Liver (tissue), 3 donors: ENCODE measurements around the gene IL17REL.

ENCODE experiments used
- ATF3 ChIP-seq: IDR thresholded peaks from 2 replicates; pipeline ENCODE4 v1.6.1; 2016; ENCODE audit warnings: antibody characterized with exemption
- CTCF ChIP-seq: fragments of 150-350 bp; IDR thresholded peaks from 2 replicates; pipeline ENCODE4 v1.5.1; 2017; ENCODE audit warnings: improper control_type of control experiment, low read depth, low read length; ENCODE audit not compliant: missing input control
- FOXA1 ChIP-seq: IDR thresholded peaks from 2 replicates; pipeline ENCODE4 v1.6.1; 2016; ENCODE audit warnings: antibody characterized with exemption
- GABPA ChIP-seq, 2 donors: IDR thresholded peaks in 1 of 2; conservative IDR thresholded peaks in 1 of 2; 2 replicates each; pipeline ENCODE4 v1.6.1; 2016; ENCODE audit warnings: antibody characterized with exemption in 2 of 2, mild to moderate bottlenecking in 1 of 2, moderate library complexity in 1 of 2
- JUND ChIP-seq, 2 donors: IDR thresholded peaks; 2 replicates each; pipeline ENCODE4 v1.6.1; 2016; ENCODE audit warnings: antibody characterized with exemption in 2 of 2
- RAD21 ChIP-seq, 2 donors: IDR thresholded peaks; 2 replicates each; pipeline ENCODE4 v1.6.1; 2016; ENCODE audit warnings: antibody characterized with exemption in 2 of 2, mild to moderate bottlenecking in 2 of 2
- SP1 ChIP-seq: IDR thresholded peaks from 2 replicates; pipeline ENCODE4 v1.6.1; 2018; ENCODE audit warnings: antibody characterized with exemption, mild to moderate bottlenecking
- ZBTB33 ChIP-seq: IDR thresholded peaks from 2 replicates; pipeline ENCODE4 v1.6.1; 2016; ENCODE audit warnings: antibody characterized with exemption
- TF ChIP-seq, protein P1 (sequence below): IDR thresholded peaks from 2 replicates; pipeline ENCODE4 v1.6.1; 2016; ENCODE audit warnings: antibody characterized with exemption, mild to moderate bottlenecking
- TF ChIP-seq, protein P2 (sequence below): IDR thresholded peaks from 2 replicates; pipeline ENCODE4 v1.6.1; 2016; ENCODE audit warnings: antibody characterized with exemption
- donor health status: healthy.
- donor health status: healthy.

DNA sequence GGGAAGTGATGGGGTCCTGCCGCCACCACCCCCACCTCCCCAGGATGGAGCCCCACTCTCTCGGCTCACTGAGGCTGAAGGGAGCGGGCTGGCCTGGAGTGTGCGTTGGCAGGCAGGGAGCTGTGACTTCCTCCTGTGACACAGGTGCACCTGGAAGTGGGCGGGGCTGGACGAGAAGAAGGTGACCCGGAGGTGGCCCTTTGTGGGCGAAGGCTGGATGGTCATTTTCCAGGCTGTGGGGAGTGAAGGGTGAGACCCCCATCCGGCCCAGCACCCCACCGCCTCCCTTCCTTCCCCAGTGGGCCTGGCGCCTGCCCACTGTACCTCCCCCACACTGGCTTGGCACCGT, 15.3 kb downstream of the IL17REL start:
- no peak for TF ChIP-seq CTCF
- no peak for TF ChIP-seq ZBTB33
- no peak for TF ChIP-seq SP1
- no peak for TF ChIP-seq FOXA1
- TF ChIP-seq, protein P1, sequence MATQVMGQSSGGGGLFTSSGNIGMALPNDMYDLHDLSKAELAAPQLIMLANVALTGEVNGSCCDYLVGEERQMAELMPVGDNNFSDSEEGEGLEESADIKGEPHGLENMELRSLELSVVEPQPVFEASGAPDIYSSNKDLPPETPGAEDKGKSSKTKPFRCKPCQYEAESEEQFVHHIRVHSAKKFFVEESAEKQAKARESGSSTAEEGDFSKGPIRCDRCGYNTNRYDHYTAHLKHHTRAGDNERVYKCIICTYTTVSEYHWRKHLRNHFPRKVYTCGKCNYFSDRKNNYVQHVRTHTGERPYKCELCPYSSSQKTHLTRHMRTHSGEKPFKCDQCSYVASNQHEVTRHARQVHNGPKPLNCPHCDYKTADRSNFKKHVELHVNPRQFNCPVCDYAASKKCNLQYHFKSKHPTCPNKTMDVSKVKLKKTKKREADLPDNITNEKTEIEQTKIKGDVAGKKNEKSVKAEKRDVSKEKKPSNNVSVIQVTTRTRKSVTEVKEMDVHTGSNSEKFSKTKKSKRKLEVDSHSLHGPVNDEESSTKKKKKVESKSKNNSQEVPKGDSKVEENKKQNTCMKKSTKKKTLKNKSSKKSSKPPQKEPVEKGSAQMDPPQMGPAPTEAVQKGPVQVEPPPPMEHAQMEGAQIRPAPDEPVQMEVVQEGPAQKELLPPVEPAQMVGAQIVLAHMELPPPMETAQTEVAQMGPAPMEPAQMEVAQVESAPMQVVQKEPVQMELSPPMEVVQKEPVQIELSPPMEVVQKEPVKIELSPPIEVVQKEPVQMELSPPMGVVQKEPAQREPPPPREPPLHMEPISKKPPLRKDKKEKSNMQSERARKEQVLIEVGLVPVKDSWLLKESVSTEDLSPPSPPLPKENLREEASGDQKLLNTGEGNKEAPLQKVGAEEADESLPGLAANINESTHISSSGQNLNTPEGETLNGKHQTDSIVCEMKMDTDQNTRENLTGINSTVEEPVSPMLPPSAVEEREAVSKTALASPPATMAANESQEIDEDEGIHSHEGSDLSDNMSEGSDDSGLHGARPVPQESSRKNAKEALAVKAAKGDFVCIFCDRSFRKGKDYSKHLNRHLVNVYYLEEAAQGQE: no peak
- TF ChIP-seq RAD21 (IDR thresholded peaks at IDR 0.05): no peak
- no peak for TF ChIP-seq ATF3
- TF ChIP-seq JUND (IDR thresholded peaks at IDR 0.05): no peak
- no peak for TF ChIP-seq GABPA (IDR thresholded peaks at IDR 0.05 in 1 of 2, conservative IDR thresholded peaks at IDR 0.05 in 1 of 2)
- TF ChIP-seq, protein P2, sequence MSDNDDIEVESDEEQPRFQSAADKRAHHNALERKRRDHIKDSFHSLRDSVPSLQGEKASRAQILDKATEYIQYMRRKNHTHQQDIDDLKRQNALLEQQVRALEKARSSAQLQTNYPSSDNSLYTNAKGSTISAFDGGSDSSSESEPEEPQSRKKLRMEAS: no peak
